CD14-positive monocyte (primary cell): Measurements from ENCODE around the gene GRM8. TPM values are rescaled to one million over a fixed set of nuclear protein-coding genes. Genes with fewer than 3 reads are reported as not detected.

ENCODE experiments used
- DNase-seq, 3 donors: peaks; one replicate each; pipeline ENCODE4 v3.0.0-alpha.2; 2011 to 2022
- H2AFZ ChIP-seq: 2 replicates; pipeline ENCODE4 v1.6.0; 2012; ENCODE audit warnings: mild to moderate bottlenecking, low read depth, low read length, inconsistent platforms; ENCODE audit not compliant: insufficient read depth, poor library complexity, severe bottlenecking
- H3K27ac ChIP-seq, 2 donors: 1 replicate in 1 of 2; 2 replicates in 1 of 2; pipeline ENCODE4 v1.5.1; 2012 to 2013; ENCODE audit warnings: low read length in 2 of 2, control low read depth in 1 of 2, inconsistent platforms in 1 of 2, low read depth in 1 of 2, mild to moderate bottlenecking in 1 of 2
- H3K27me3 ChIP-seq, 2 donors: one replicate each; pipeline versions ENCODE4 v1.6.0 to v1.6.1; 2011 to 2013; ENCODE audit warnings: low read length in 2 of 2; ENCODE audit not compliant: control insufficient read depth in 2 of 2, insufficient read depth in 2 of 2
- H3K36me3 ChIP-seq, 2 donors: replicated peaks in 1 of 2; 1 replicate in 1 of 2; 2 replicates in 1 of 2; pipeline versions ENCODE4 v1.5.1 to v1.6.1; 2012 to 2013; ENCODE audit warnings: low read length in 2 of 2, control low read depth in 1 of 2, inconsistent platforms in 1 of 2, mild to moderate bottlenecking in 1 of 2; ENCODE audit not compliant: insufficient read depth in 2 of 2, control insufficient read depth in 1 of 2
- H3K4me1 ChIP-seq, 2 donors: 1 replicate in 1 of 2; 2 replicates in 1 of 2; pipeline versions ENCODE4 v1.5.1 to v1.6.1; 2012 to 2013; ENCODE audit warnings: low read length in 2 of 2, control low read depth in 1 of 2, inconsistent platforms in 1 of 2, mild to moderate bottlenecking in 1 of 2, moderate library complexity in 1 of 2; ENCODE audit not compliant: insufficient read depth in 2 of 2, control insufficient read depth in 1 of 2
- H3K4me2 ChIP-seq: replicated peaks from 2 replicates; pipeline ENCODE3; 2012; ENCODE audit warnings: low read length, moderate library complexity, mild to moderate bottlenecking; ENCODE audit not compliant: poor library complexity, severe bottlenecking; ENCODE audit errors: extremely low read depth
- H3K4me3 ChIP-seq, 3 experiments: fragments of 200-600 bp in 1 of 3; sonication (generic) in 1 of 3; replicated peaks in 1 of 3; 1 replicate in 2 of 3; 2 replicates in 1 of 3; pipeline ENCODE4 v1.5.1; 2011 to 2013; ENCODE audit warnings: low read length in 3 of 3, mild to moderate bottlenecking in 3 of 3, control low read depth in 2 of 3, low read depth in 2 of 3, inconsistent platforms in 1 of 3, moderate library complexity in 1 of 3
- H3K79me2 ChIP-seq: 2 replicates; pipeline ENCODE4 v1.6.0; 2012; ENCODE audit warnings: mild to moderate bottlenecking, control low read depth, inconsistent platforms, low read length, moderate library complexity; ENCODE audit not compliant: insufficient read depth
- H3K9ac ChIP-seq: 2 replicates; pipeline ENCODE4 v1.6.0; 2017; ENCODE audit warnings: low read length, mild to moderate bottlenecking; ENCODE audit not compliant: insufficient read depth, poor library complexity, severe bottlenecking
- H3K9me3 ChIP-seq, 2 donors: replicated peaks in 1 of 2; 1 replicate in 1 of 2; 2 replicates in 1 of 2; pipeline versions ENCODE4 v1.5.1 to v1.6.1; 2012 to 2013; ENCODE audit warnings: low read length in 2 of 2, control low read depth in 1 of 2; ENCODE audit not compliant: control insufficient read depth in 1 of 2, insufficient read depth in 1 of 2
- H4K20me1 ChIP-seq: 2 replicates; pipeline ENCODE4 v1.6.0; 2012; ENCODE audit warnings: mild to moderate bottlenecking, low read length, control low read depth, moderate library complexity; ENCODE audit not compliant: insufficient read depth
- H3K27ac Mint-ChIP-seq, 7 donors: one replicate each; pipeline ENCODE4 v1.8.0; 2020; ENCODE audit warnings: mild to moderate bottlenecking in 7 of 7, mixed read lengths in 7 of 7, moderate library complexity in 6 of 7, inconsistent platforms in 2 of 7
- H3K27me3 Mint-ChIP-seq, 3 donors: one replicate each; pipeline ENCODE4 v1.8.0; 2021 to 2022; ENCODE audit warnings: low read depth in 3 of 3, mild to moderate bottlenecking in 3 of 3, mixed read lengths in 3 of 3, moderate library complexity in 3 of 3, inconsistent platforms in 1 of 3
- H3K36me3 Mint-ChIP-seq, 2 donors: one replicate each; pipeline ENCODE4 v1.8.0; 2020; ENCODE audit warnings: mixed read lengths in 2 of 2, inconsistent platforms in 1 of 2, mild to moderate bottlenecking in 1 of 2
- H3K4me1 Mint-ChIP-seq: one replicate; pipeline ENCODE4 v1.8.0; 2020; ENCODE audit warnings: mild to moderate bottlenecking, mixed read lengths
- H3K4me3 Mint-ChIP-seq, 2 donors: one replicate each; pipeline ENCODE4 v1.8.0; 2020; ENCODE audit warnings: mild to moderate bottlenecking in 2 of 2, mixed read lengths in 2 of 2, moderate library complexity in 1 of 2
- H3K9me3 Mint-ChIP-seq, 7 donors: one replicate each; pipeline ENCODE4 v1.8.0; 2020 to 2022; ENCODE audit warnings: mixed read lengths in 7 of 7, mild to moderate bottlenecking in 6 of 7, moderate library complexity in 6 of 7, inconsistent platforms in 2 of 7
- WGBS: methylation state at CpG from one replicate; pipeline ENCODE4 v1.1.5; 2013; ENCODE audit warnings: missing lambda C conversion rate; ENCODE audit not compliant: insufficient coverage; 5-methylcytosine and 5-hydroxymethylcytosine counted together
- intact Hi-C, 2 donors: fragments of 100-400 bp; cut with micrococcal nuclease; formaldehyde crosslinking; loops; one replicate each; pipeline versions ENCODE4 v1.15.0 to v1.15.1; 2023
- polyA plus RNA-seq, 3 donors: library from polyadenylated mRNA; depleted of rRNA in 1 of 3; unstranded in 2 of 3; stranded (reverse) in 1 of 3; fragments of 300-500 nt in 2 of 3; fragments of >200 nt in 1 of 3; fragmentation: Illumina TruSeq in 2 of 3; gene quantifications; 1 replicate in 2 of 3; 2 replicates in 1 of 3; pipeline ENCODE4 v1.2.3, GENCODE V29; 2012 to 2021
- TF ChIP-seq, protein P1 (sequence below): fragments of 200-600 bp; IDR thresholded peaks from one replicate; pipeline ENCODE4 v1.8.0; 2022; ENCODE audit warnings: antibody characterized with exemption, mild to moderate bottlenecking

GRM8 gene
- polyA plus RNA-seq, 3 donors: not detected

- Histone ChIP-seq H4K20me1 (no peaks in the 10 kb centered on the region), H2AFZ (no peak overlapping the region), H3K27me3 (no peaks in the 10 kb centered on the region), H3K4me1 (no peaks in the 10 kb centered on the region), H3K4me3 (no peak overlapping the region), H3K9me3 (no peaks in the 10 kb centered on the region), H3K79me2 (no peaks in the 10 kb centered on the region), H3K36me3 (no peaks in the 10 kb centered on the region), H3K4me2 (no peak overlapping the region), H3K27ac (no peak overlapping the region), H3K9ac (no peak overlapping the region)
- H3K36me3 Mint-ChIP-seq: no peaks in the 10 kb centered on the region
- H3K4me1 Mint-ChIP-seq: no peaks in the 10 kb centered on the region
- H3K27me3 Mint-ChIP-seq: peaks cover 0 to 2% (median 1%) of the 10 kb centered on the region in 3 donors
- 85% methylated on average over 2 of the region's 3 CpGs for WGBS
- TF ChIP-seq, protein P1, sequence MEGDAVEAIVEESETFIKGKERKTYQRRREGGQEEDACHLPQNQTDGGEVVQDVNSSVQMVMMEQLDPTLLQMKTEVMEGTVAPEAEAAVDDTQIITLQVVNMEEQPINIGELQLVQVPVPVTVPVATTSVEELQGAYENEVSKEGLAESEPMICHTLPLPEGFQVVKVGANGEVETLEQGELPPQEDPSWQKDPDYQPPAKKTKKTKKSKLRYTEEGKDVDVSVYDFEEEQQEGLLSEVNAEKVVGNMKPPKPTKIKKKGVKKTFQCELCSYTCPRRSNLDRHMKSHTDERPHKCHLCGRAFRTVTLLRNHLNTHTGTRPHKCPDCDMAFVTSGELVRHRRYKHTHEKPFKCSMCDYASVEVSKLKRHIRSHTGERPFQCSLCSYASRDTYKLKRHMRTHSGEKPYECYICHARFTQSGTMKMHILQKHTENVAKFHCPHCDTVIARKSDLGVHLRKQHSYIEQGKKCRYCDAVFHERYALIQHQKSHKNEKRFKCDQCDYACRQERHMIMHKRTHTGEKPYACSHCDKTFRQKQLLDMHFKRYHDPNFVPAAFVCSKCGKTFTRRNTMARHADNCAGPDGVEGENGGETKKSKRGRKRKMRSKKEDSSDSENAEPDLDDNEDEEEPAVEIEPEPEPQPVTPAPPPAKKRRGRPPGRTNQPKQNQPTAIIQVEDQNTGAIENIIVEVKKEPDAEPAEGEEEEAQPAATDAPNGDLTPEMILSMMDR: no peak
- intact Hi-C loops: no loop called here
- no peak overlapping the region for H3K4me3 Mint-ChIP-seq
- no peak for DNase-seq
- H3K9me3 Mint-ChIP-seq: peaks cover 0 to 2% (median 0%) of the 10 kb centered on the region in 7 donors
- H3K27ac Mint-ChIP-seq: no peak overlapping the region
Measured at GRCh38 chr7:126818393-126819196, 434.1 kb downstream of the GRM8 start.

DNA sequence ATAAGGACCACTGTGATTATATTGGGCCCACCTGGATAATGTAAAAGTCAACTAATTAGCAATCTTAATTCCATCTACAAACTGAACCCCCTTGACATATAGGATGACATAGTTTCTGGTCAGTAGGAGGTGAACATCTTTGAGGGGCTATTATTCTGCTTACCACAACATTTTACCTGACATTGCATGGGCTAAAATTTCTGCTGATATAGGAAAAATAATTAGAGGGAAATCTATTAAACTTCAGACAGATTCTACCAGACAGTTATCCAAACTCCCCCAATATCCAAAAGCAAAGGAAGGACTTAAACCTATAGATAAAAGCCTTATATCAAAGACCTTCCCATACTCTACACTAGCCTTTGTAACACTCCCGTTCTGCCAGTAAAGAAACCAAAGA, 443.6 kb downstream of the GRM8 start:
- Mint-ChIP-seq H3K9me3 (no peaks in the 10 kb centered on the region), H3K36me3 (no peaks in the 10 kb centered on the region), H3K27ac (no peak overlapping the region), H3K27me3 (peaks cover 0 to 4% (median 0%) of the 10 kb centered on the region in 3 donors), H3K4me3 (no peak overlapping the region), H3K4me1 (no peaks in the 10 kb centered on the region)
- Histone ChIP-seq H3K9me3 (peaks cover 0 to 5% of the 10 kb centered on the region in 2 donors), H3K79me2 (no peaks in the 10 kb centered on the region), H3K27ac (no peak overlapping the region), H3K4me3 (no peak overlapping the region), H4K20me1 (no peaks in the 10 kb centered on the region), H3K27me3 (no peaks in the 10 kb centered on the region), H3K9ac (no peak overlapping the region), H3K36me3 (no peaks in the 10 kb centered on the region), H2AFZ (no peak overlapping the region), H3K4me2 (no peak overlapping the region), H3K4me1 (no peaks in the 10 kb centered on the region)
- TF ChIP-seq, protein P1: no peak
- no peak for DNase-seq
- WGBS: 100% methylated on average over 1 of the region's 1 CpG
- intact Hi-C loops: no loop called here
